DND-41 (cell line): ENCODE measurements around the gene WDR11.

Source experiments
- ATAC-seq: fragments of 200-7000 bp; cut with Tn5 transposase; 3 replicates; pipeline ENCODE4 v1.9.1; 2021; ENCODE audit warnings: low read depth; ENCODE audit not compliant: insufficient read depth
- DNase-seq: peaks from one replicate; pipeline ENCODE4 v3.0.0-alpha.2; 2020
- H2AFZ ChIP-seq: 2 replicates; pipeline ENCODE4 v1.6.0; 2012; ENCODE audit warnings: low read depth, low read length
- H3K27ac ChIP-seq: 2 replicates; pipeline ENCODE4 v1.5.1; 2012; ENCODE audit warnings: low read length, inconsistent platforms
- H3K27me3 ChIP-seq: fragments of 200-600 bp; sonication (generic); 2 replicates; pipeline ENCODE4 v1.6.0; 2012; ENCODE audit warnings: low read length, mild to moderate bottlenecking, inconsistent platforms; ENCODE audit not compliant: insufficient read depth, poor library complexity
- H3K36me3 ChIP-seq: 2 replicates; pipeline ENCODE4 v1.5.1; 2012; ENCODE audit warnings: low read length, inconsistent platforms; ENCODE audit not compliant: insufficient read depth
- H3K4me1 ChIP-seq: 2 replicates; pipeline ENCODE4 v1.5.1; 2012; ENCODE audit warnings: mild to moderate bottlenecking, low read length; ENCODE audit not compliant: insufficient read depth
- H3K4me2 ChIP-seq: 2 replicates; pipeline ENCODE4 v1.6.0; 2012; ENCODE audit warnings: mild to moderate bottlenecking, moderate library complexity, low read length, inconsistent platforms; ENCODE audit not compliant: insufficient read depth
- H3K4me3 ChIP-seq, 2 experiments: fragments of 200-600 bp in 1 of 2; shearing (Covaris generic) in 1 of 2; 2 replicates each; pipeline ENCODE4 v1.5.1; 2012 to 2016; ENCODE audit warnings: inconsistent platforms in 2 of 2, low read length in 2 of 2, mild to moderate bottlenecking in 2 of 2, low read depth in 1 of 2, moderate library complexity in 1 of 2
- H3K79me2 ChIP-seq: 2 replicates; pipeline ENCODE4 v1.6.0; 2012; ENCODE audit warnings: low read length, inconsistent platforms; ENCODE audit not compliant: insufficient read depth
- H3K9ac ChIP-seq: 2 replicates; pipeline ENCODE4 v1.6.0; 2012; ENCODE audit warnings: low read depth, mild to moderate bottlenecking, inconsistent platforms, low read length, moderate library complexity
- H3K9me3 ChIP-seq: 2 replicates; pipeline ENCODE4 v1.5.1; 2012; ENCODE audit warnings: low read length, moderate library complexity, mild to moderate bottlenecking, inconsistent platforms; ENCODE audit not compliant: insufficient read depth, severe bottlenecking
- H4K20me1 ChIP-seq: 2 replicates; pipeline ENCODE4 v1.6.0; 2012; ENCODE audit warnings: low read length; ENCODE audit not compliant: insufficient read depth
- CTCF ChIP-seq: IDR thresholded peaks from 2 replicates; pipeline ENCODE4 v1.5.1; 2012; ENCODE audit warnings: borderline replicate concordance, low read length, moderate library complexity, mild to moderate bottlenecking; ENCODE audit not compliant: poor library complexity, severe bottlenecking; ENCODE audit errors: extremely low read depth
- EZH2 ChIP-seq: IDR thresholded peaks from 3 replicates; pipeline ENCODE4 v1.6.1; 2012; ENCODE audit warnings: borderline replicate concordance, low read depth, mild to moderate bottlenecking, moderate library complexity, low read length, inconsistent platforms; ENCODE audit not compliant: severe bottlenecking

The WDR11 gene

GRCh38 chr10:120828763-120829319 lies 22.3 kb upstream of the WDR11 start:
- no peak overlapping the region for H3K4me3 ChIP-seq

GRCh38 chr10:120832106-120832505 lies 19.1 kb upstream of the WDR11 start:
- H3K27me3 ChIP-seq: no peaks in the 10 kb centered on the region
- no peaks in the 10 kb centered on the region for H4K20me1 ChIP-seq
- no peak overlapping the region for H3K27ac ChIP-seq
- ATAC-seq (no peak), DNase-seq (no peak)
- no peaks in the 10 kb centered on the region for H3K9me3 ChIP-seq
- no peak overlapping the region for H3K4me3 ChIP-seq
- no peaks in the 10 kb centered on the region for H3K4me1 ChIP-seq
- H3K4me2 ChIP-seq: no peak overlapping the region
- H3K9ac ChIP-seq: no peak overlapping the region
- TF ChIP-seq EZH2 (no peak), CTCF (no peak)
- no peaks in the 10 kb centered on the region for H3K36me3 ChIP-seq
- H3K79me2 ChIP-seq: no peaks in the 10 kb centered on the region
- H2AFZ ChIP-seq: no peak overlapping the region

More at GRCh38 chr10:120828763-120829319, 22.3 kb upstream of the WDR11 start:
- no peaks in the 10 kb centered on the region for H3K9me3 ChIP-seq
- no peak overlapping the region for H3K27ac ChIP-seq
- H3K4me1 ChIP-seq: no peaks in the 10 kb centered on the region
- no peak overlapping the region for H3K4me2 ChIP-seq
- no peaks in the 10 kb centered on the region for H4K20me1 ChIP-seq
- no peaks in the 10 kb centered on the region for H3K27me3 ChIP-seq
- no peak overlapping the region for H2AFZ ChIP-seq
- H3K9ac ChIP-seq: no peak overlapping the region
- H3K79me2 ChIP-seq: no peaks in the 10 kb centered on the region
- TF ChIP-seq EZH2 (no peak), CTCF (no peak)
- no peak for ATAC-seq
- no peaks in the 10 kb centered on the region for H3K36me3 ChIP-seq
- DNase-seq: no peak

GRCh38 chr10:120833222-120833928 lies 17.8 kb upstream of the WDR11 start:
- Histone ChIP-seq H4K20me1 (no peaks in the 10 kb centered on the region), H3K4me3 (no peak overlapping the region), H3K4me1 (no peaks in the 10 kb centered on the region), H3K27ac (no peak overlapping the region), H3K79me2 (no peaks in the 10 kb centered on the region), H2AFZ (no peak overlapping the region), H3K4me2 (no peak overlapping the region), H3K27me3 (no peaks in the 10 kb centered on the region), H3K9me3 (no peaks in the 10 kb centered on the region), H3K9ac (no peak overlapping the region), H3K36me3 (no peaks in the 10 kb centered on the region)
- no peak for ATAC-seq
- DNase-seq: no peak
- TF ChIP-seq CTCF (no peak), EZH2 (no peak)
